NCI-H2196 (cell line): Measurements from ENCODE around the gene ANO10.
"Not testable (repeated sequence)": the region's sequence is repeated elsewhere in the genome, so short reads cannot be mapped to it uniquely, and the experiment has no call there.

Experiments used
- DNase-seq: peaks from one replicate; lab custom pipeline; 2025; ENCODE audit not compliant: unreplicated experiment; lab: John Stamatoyannopoulos, UW

The ANO10 gene

GRCh38 chr3:43581343-43581742 lies 40.5 kb downstream of the ANO10 start:
- DNase-seq, result no peak

GRCh38 chr3:43580181-43580580 lies 41.6 kb downstream of the ANO10 start:
- no peak for DNase-seq

GRCh38 chr3:43573576-43573975 lies 48.2 kb downstream of the ANO10 start:
- DNase-seq, result no peak

- DNase-seq, result not testable (repeated sequence)
Observed at GRCh38 chr3:43565661-43566341, 56.0 kb downstream of the ANO10 start.

GRCh38 chr3:43559961-43560360 lies 61.9 kb downstream of the ANO10 start:
- no peak for DNase-seq

GRCh38 chr3:43558171-43558570 lies 63.6 kb downstream of the ANO10 start:
- no peak for DNase-seq

- no peak for DNase-seq
Observed at GRCh38 chr3:43549626-43550290, 72.1 kb downstream of the ANO10 start.

GRCh38 chr3:43544277-43544676 lies 77.5 kb downstream of the ANO10 start:
- peak; percentile 42 for DNase-seq

GRCh38 chr3:43542328-43543043 lies 79.3 kb downstream of the ANO10 start:
- no peak for DNase-seq

GRCh38 chr3:43540624-43541023 lies 81.2 kb downstream of the ANO10 start:
- DNase-seq, result no peak

GRCh38 chr3:43539321-43539720 lies 82.5 kb downstream of the ANO10 start:
- no peak for DNase-seq

- no peak for DNase-seq
Observed at GRCh38 chr3:43537225-43537624, 84.6 kb downstream of the ANO10 start.

- no peak for DNase-seq
Observed at GRCh38 chr3:43534675-43535074, 87.1 kb downstream of the ANO10 start.

- no peak for DNase-seq
Observed at GRCh38 chr3:43533009-43533408, 88.8 kb downstream of the ANO10 start.

- no peak for DNase-seq
Observed at GRCh38 chr3:43531835-43532234, 90.0 kb downstream of the ANO10 start.

GRCh38 chr3:43528498-43529099 lies 93.2 kb downstream of the ANO10 start:
- DNase-seq, result no peak

- no peak for DNase-seq
Observed at GRCh38 chr3:43526956-43527355, 94.9 kb downstream of the ANO10 start.

GRCh38 chr3:43525941-43526607 lies 95.7 kb downstream of the ANO10 start:
- no peak for DNase-seq

GRCh38 chr3:43525386-43525785 lies 96.4 kb downstream of the ANO10 start:
- no peak for DNase-seq

- no peak for DNase-seq
Observed at GRCh38 chr3:43523454-43524053, 98.3 kb downstream of the ANO10 start.
